GM12864 (cell line): ENCODE data around the gene RNGTT.

Experiments
- DNase-seq: peaks from one replicate; pipeline ENCODE4 v3.0.0-alpha.2; 2011; ENCODE audit warnings: low read depth
- H3K4me3 ChIP-seq: 2 replicates; pipeline ENCODE4 v1.5.1; 2011; ENCODE audit warnings: mild to moderate bottlenecking, low read depth, low read length, control low read depth
- CTCF ChIP-seq: IDR thresholded peaks from 2 replicates; pipeline ENCODE4 v1.5.1; 2011; ENCODE audit warnings: low read depth, mild to moderate bottlenecking, moderate library complexity, low read length, control low read depth, inconsistent platforms; ENCODE audit errors: missing control alignments

The RNGTT gene

GRCh38 chr6:88890860-88891845 lies 72.3 kb downstream of the RNGTT start:
- no peak overlapping the region for H3K4me3 ChIP-seq
- DNase-seq, result no peak
- TF ChIP-seq CTCF, result no peak

- no peak for TF ChIP-seq CTCF
- H3K4me3 ChIP-seq, result no peak overlapping the region
- DNase-seq, result no peak
Measured at GRCh38 chr6:88890394-88890793, 73.0 kb downstream of the RNGTT start.

GRCh38 chr6:88884361-88884760 lies 79.1 kb downstream of the RNGTT start:
- H3K4me3 ChIP-seq, result no peak overlapping the region
- no peak for DNase-seq
- TF ChIP-seq CTCF, result no peak

GRCh38 chr6:88882536-88882935 lies 80.9 kb downstream of the RNGTT start:
- TF ChIP-seq CTCF, result no peak
- DNase-seq, result no peak
- H3K4me3 ChIP-seq, result no peak overlapping the region

- H3K4me3 ChIP-seq, result no peak overlapping the region
- TF ChIP-seq CTCF, result no peak
- no peak for DNase-seq
Measured at GRCh38 chr6:88881451-88881850, 82.0 kb downstream of the RNGTT start.

- no peak overlapping the region for H3K4me3 ChIP-seq
- DNase-seq, result no peak
- TF ChIP-seq CTCF, result no peak
Measured at GRCh38 chr6:88880021-88880420, 83.4 kb downstream of the RNGTT start.

- TF ChIP-seq CTCF, result no peak
- no peak for DNase-seq
- no peak overlapping the region for H3K4me3 ChIP-seq
Measured at GRCh38 chr6:88877893-88878292, 85.5 kb downstream of the RNGTT start.
